ENCODE results near the gene RFX8. TPM values are rescaled to one million over a fixed set of nuclear protein-coding genes. Genes with fewer than 3 reads are reported as not detected.

RFX8 gene
- total RNA-seq, 1 experiment from 2014 or later, result not detected

DNA sequence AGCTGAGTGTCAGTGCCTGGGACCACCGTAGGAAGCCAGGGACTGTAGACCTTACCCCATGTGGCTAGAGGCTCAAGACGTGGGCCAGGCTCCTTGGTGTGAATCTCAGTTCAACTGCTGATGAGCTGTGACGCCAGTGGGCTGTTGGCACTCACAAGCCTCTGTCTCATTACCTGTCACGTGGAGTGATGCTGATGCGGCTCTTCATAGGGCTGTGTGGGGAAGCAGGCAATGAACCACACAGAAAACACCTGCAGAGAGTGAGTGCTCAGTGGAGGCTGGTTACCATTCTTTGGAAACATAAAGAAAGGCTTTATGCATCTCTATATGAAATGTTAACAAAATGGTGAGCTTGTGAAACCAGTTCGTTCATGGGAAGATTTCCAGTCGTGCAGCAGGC is 123.7 kb downstream of the RFX8 start:
- H3K4me1 Mint-ChIP-seq (ENCODE audit: low read depth, unreplicated experiment), result peaks cover 11% of the 10 kb centered on the region
- no TSS peak for BruUV-seq (replicated peaks)
- no peaks in the 10 kb centered on the region for H3K27me3 Mint-ChIP-seq (ENCODE audit: unreplicated experiment)
- intact Hi-C loops (cut with micrococcal nuclease; ENCODE audit: unreplicated experiment), result no loop called here
- H3K9me3 Mint-ChIP-seq (ENCODE audit: low read depth, unreplicated experiment), result no peaks in the 10 kb centered on the region
- DNase-seq, result no peak
- H3K36me3 Mint-ChIP-seq (ENCODE audit: insufficient read depth, unreplicated experiment), result no peaks in the 10 kb centered on the region
- no peak overlapping the region for H3K27ac Mint-ChIP-seq (ENCODE audit: unreplicated experiment)
- no peak for TF ChIP-seq CTCF (IDR thresholded peaks at IDR 0.05; ENCODE audit: unreplicated experiment)
- CTCF ChIA-PET, result interaction anchor here (0.5 to 0.6 kb wide), 2 partner anchors 36 kb away, joined by 4 to 6 read pairs; partner anchors contain the start of gene CREG2
- H3K4me3 Mint-ChIP-seq (ENCODE audit: low read depth, unreplicated experiment), result no peak overlapping the region

DNA sequence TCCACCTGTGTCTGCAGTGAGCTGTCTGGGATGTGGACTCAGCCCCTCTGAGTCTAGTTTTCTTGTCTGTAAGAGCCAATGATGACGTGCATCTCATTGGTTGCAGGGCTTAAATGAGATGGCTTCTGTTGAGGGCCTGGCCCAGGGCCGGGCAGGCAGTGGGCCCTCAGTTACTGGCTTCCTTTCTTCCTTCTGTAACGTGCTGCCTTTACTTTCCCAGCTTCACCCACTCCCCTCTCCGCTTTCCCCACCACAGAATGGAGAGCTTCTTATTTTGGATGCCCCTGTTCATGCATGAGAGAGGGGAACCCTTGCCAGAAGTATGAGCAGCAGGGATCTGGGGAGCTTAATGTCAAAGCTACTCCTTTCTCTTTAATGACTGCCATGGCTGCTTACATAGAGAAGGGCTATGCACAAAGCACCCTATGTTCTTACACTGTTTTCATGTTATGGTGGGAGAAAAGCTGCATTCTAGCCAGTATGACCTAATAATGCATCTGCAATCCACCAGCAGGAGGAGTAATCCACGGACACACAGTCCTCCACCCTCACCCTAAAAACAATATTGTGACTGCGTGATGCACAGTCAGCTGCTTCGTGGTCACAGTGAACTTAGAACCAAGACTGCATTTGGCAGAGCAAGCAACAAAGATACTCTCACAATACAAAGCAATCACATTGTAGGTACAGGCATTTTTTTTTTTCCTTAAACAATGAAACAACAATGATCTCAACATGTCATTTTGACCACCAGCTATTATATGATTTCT is 124.8 kb downstream of the RFX8 start:
- Mint-ChIP-seq H3K4me1 (ENCODE audit: low read depth, unreplicated experiment) (peaks cover 9% of the 10 kb centered on the region), H3K27me3 (ENCODE audit: unreplicated experiment) (no peaks in the 10 kb centered on the region), H3K4me3 (ENCODE audit: low read depth, unreplicated experiment) (no peak overlapping the region), H3K36me3 (ENCODE audit: insufficient read depth, unreplicated experiment) (no peaks in the 10 kb centered on the region), H3K9me3 (ENCODE audit: low read depth, unreplicated experiment) (no peaks in the 10 kb centered on the region), H3K27ac (ENCODE audit: unreplicated experiment) (no peak overlapping the region)
- DNase-seq, result no peak
- no TSS peak for BruUV-seq (replicated peaks)
- intact Hi-C loops (cut with micrococcal nuclease; ENCODE audit: unreplicated experiment), result no loop called here
- CTCF ChIA-PET, result interaction anchor here (0.9 kb wide), 2 partner anchors 22 to 37 kb away, joined by 3 read pairs; no protein-coding TSS in a partner anchor
- no peak for TF ChIP-seq CTCF (IDR thresholded peaks at IDR 0.05; ENCODE audit: unreplicated experiment)

- Mint-ChIP-seq H3K9me3 (ENCODE audit: low read depth, unreplicated experiment) (no peaks in the 10 kb centered on the region), H3K27me3 (ENCODE audit: unreplicated experiment) (no peaks in the 10 kb centered on the region), H3K27ac (ENCODE audit: unreplicated experiment) (no peak overlapping the region), H3K36me3 (ENCODE audit: insufficient read depth, unreplicated experiment) (no peaks in the 10 kb centered on the region), H3K4me1 (ENCODE audit: low read depth, unreplicated experiment) (peaks cover 9% of the 10 kb centered on the region), H3K4me3 (ENCODE audit: low read depth, unreplicated experiment) (no peak overlapping the region)
- no peak for TF ChIP-seq CTCF (IDR thresholded peaks at IDR 0.05; ENCODE audit: unreplicated experiment)
- DNase-seq, result no peak
- intact Hi-C loops (cut with micrococcal nuclease; ENCODE audit: unreplicated experiment), result no loop called here
- BruUV-seq (replicated peaks), result no TSS peak
- CTCF ChIA-PET, result interaction anchor here (0.6 to 1.1 kb wide), 5 partner anchors 20 to 282 kb away, joined by 3 to 7 read pairs (median 5); partner anchors contain the start of gene CREG2
These were observed 126.0 kb downstream of the RFX8 start for GRCh38 chr2:101348883-101349282.

Other genes with a start within 250 kb of the RFX8 start
- 67.7 and 74.5 TPM in 2 replicates for gene CNOT11, start 222.2 kb downstream of the RFX8 start, total RNA-seq (2022)
- 69.0 and 79.8 TPM in 2 replicates for gene RNF149, start 166.4 kb downstream of the RFX8 start, total RNA-seq (2022)
- gene CREG2, start 87.6 kb downstream of the RFX8 start, total RNA-seq (2022), result 1.3 and 2.4 TPM in 2 replicates
- 136 and 151 TPM in 2 replicates for gene MAP4K4, start 222.6 kb upstream of the RFX8 start, total RNA-seq (2022)